ENCODE measurements around the gene CAMK2B. TPM values are rescaled to one million over a fixed set of nuclear protein-coding genes. Genes with fewer than 3 reads are reported as not detected.

CAMK2B gene
- total and polyA plus RNA-seq, 2 experiments from 2014 or later = not detected

DNA sequence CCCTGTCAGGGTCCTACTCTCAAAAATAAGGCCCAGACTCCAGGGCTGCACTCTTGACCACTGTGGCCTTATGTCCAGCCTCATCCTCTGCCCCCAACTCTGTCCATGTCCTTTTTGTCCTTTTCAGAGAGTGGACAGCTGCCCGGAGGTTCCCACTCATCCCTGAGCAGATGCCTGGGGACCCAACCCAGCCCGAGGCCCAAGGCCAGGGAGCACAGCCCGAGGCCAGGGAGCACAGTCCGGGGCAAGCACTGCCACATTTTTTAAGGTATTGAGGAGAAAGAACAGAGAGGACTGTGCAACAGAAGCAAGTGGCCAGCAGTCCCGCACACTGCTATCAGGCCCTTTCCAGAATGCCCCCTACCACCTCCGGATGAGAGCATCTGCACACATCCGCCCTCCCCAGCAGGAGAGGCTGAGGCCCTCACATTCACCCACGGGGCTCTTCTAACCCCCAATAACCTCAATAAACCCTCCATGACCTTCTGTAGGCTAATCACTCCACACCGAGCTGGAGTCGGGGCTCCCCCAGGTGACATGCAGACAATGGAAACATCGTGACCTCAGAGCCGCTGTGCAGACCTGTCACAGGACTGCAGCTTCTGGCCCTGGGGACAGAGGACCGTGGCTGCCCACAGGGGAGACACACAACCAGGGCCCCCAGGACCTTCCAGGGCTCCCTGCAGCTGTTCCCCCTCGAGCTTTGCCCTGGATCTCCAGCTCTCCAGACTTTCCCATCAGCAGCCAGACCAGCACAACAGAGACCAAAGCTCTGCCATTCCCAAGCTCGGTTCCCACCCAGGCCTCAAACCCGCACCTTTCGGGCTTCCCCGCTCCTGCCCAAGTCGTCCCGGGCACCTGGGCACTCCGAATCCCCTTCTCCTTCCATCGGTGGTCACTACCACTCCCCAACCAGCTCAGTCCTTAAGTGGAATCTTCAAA lies 51.4 kb downstream of the CAMK2B start:
- no peak overlapping the region for H3K4me2 ChIP-seq
- DNase-seq (ENCODE audit: low spot score) = no peak
- no peak overlapping the region; the same call in 2 of the 3 replicates for H3K4me3 Mint-ChIP-seq
- H3K4me1 Mint-ChIP-seq = peaks cover 7% of the 10 kb centered on the region; the same call in 2 of the 3 replicates
- peaks cover 5% of the 10 kb centered on the region for H3K4me1 ChIP-seq (ENCODE audit: insufficient read depth)
- no peak overlapping the region for H3K27ac ChIP-seq (ENCODE audit: low read depth)
- H3K36me3 ChIP-seq (ENCODE audit: insufficient read depth) = no peaks in the 10 kb centered on the region
- no peak for ATAC-seq
- H3K79me2 ChIP-seq (replicated peaks; ENCODE audit: insufficient read depth) = no peaks in the 10 kb centered on the region
- peaks cover 12% of the 10 kb centered on the region for H3K27me3 ChIP-seq (ENCODE audit: insufficient read depth)
- TF ChIP-seq, protein P1, sequence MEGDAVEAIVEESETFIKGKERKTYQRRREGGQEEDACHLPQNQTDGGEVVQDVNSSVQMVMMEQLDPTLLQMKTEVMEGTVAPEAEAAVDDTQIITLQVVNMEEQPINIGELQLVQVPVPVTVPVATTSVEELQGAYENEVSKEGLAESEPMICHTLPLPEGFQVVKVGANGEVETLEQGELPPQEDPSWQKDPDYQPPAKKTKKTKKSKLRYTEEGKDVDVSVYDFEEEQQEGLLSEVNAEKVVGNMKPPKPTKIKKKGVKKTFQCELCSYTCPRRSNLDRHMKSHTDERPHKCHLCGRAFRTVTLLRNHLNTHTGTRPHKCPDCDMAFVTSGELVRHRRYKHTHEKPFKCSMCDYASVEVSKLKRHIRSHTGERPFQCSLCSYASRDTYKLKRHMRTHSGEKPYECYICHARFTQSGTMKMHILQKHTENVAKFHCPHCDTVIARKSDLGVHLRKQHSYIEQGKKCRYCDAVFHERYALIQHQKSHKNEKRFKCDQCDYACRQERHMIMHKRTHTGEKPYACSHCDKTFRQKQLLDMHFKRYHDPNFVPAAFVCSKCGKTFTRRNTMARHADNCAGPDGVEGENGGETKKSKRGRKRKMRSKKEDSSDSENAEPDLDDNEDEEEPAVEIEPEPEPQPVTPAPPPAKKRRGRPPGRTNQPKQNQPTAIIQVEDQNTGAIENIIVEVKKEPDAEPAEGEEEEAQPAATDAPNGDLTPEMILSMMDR (conservative IDR thresholded peaks at IDR 0.05; ENCODE audit: low read depth in 2 of 2) = no peak
- no peak for TF ChIP-seq EZH2 (IDR thresholded peaks at IDR 0.05; ENCODE audit: low read depth, unreplicated experiment)
- TF ChIP-seq EZH2phosphoT487 (IDR thresholded peaks at IDR 0.05; ENCODE audit: unreplicated experiment) = no peak
- no peak for TF ChIP-seq NANOG (IDR thresholded peaks at IDR 0.05; ENCODE audit: borderline replicate concordance)
- no peak for TF ChIP-seq CREB1 (CRISPR knock-in tag; IDR thresholded peaks at IDR 0.05; ENCODE audit: low read depth)
- TF ChIP-seq ZNF331 (CRISPR knock-in tag; IDR thresholded peaks at IDR 0.05; ENCODE audit: low read depth) = no peak
- no peaks in the 10 kb centered on the region for H3K36me3 Mint-ChIP-seq (ENCODE audit: low read depth)
- H4K20me1 ChIP-seq (replicated peaks; ENCODE audit: insufficient read depth) = no peaks in the 10 kb centered on the region
- H3K27me3 Mint-ChIP-seq (ENCODE audit: insufficient read depth, low read depth, poor library complexity) = peaks cover 17% of the 10 kb centered on the region
- no peaks in the 10 kb centered on the region for H3K9me2 ChIP-seq (ENCODE audit: insufficient read depth)
- no peak overlapping the region for H3K27ac Mint-ChIP-seq
- H3K4me3 ChIP-seq = no peak overlapping the region
- no peaks in the 10 kb centered on the region for H3K9me3 Mint-ChIP-seq
- H3F3A ChIP-seq (replicated peaks; ENCODE audit: low read depth) = no peaks in the 10 kb centered on the region
- no peak overlapping the region for H2AFZ ChIP-seq

GRCh38 chr7:44272981-44273380 lies 52.4 kb downstream of the CAMK2B start:
- H3K27me3 Mint-ChIP-seq (ENCODE audit: insufficient read depth, low read depth, poor library complexity) = peaks cover 16% of the 10 kb centered on the region
- no peak for ATAC-seq
- peaks cover 5% of the 10 kb centered on the region for H3K4me1 ChIP-seq (ENCODE audit: insufficient read depth)
- no peak for TF ChIP-seq ZNF331 (CRISPR knock-in tag; IDR thresholded peaks at IDR 0.05; ENCODE audit: low read depth)
- no peak for TF ChIP-seq ZNF114 (CRISPR knock-in tag; IDR thresholded peaks at IDR 0.05)
- no peak for TF ChIP-seq NANOG (IDR thresholded peaks at IDR 0.05; ENCODE audit: borderline replicate concordance)
- TF ChIP-seq STAT1 (IDR thresholded peaks at IDR 0.05; ENCODE audit: unreplicated experiment) = no peak
- no peak for TF ChIP-seq ETS1 (IDR thresholded peaks at IDR 0.05)
- no peak for TF ChIP-seq EZH2 (IDR thresholded peaks at IDR 0.05; ENCODE audit: low read depth, unreplicated experiment)
- TF ChIP-seq, protein P2, sequence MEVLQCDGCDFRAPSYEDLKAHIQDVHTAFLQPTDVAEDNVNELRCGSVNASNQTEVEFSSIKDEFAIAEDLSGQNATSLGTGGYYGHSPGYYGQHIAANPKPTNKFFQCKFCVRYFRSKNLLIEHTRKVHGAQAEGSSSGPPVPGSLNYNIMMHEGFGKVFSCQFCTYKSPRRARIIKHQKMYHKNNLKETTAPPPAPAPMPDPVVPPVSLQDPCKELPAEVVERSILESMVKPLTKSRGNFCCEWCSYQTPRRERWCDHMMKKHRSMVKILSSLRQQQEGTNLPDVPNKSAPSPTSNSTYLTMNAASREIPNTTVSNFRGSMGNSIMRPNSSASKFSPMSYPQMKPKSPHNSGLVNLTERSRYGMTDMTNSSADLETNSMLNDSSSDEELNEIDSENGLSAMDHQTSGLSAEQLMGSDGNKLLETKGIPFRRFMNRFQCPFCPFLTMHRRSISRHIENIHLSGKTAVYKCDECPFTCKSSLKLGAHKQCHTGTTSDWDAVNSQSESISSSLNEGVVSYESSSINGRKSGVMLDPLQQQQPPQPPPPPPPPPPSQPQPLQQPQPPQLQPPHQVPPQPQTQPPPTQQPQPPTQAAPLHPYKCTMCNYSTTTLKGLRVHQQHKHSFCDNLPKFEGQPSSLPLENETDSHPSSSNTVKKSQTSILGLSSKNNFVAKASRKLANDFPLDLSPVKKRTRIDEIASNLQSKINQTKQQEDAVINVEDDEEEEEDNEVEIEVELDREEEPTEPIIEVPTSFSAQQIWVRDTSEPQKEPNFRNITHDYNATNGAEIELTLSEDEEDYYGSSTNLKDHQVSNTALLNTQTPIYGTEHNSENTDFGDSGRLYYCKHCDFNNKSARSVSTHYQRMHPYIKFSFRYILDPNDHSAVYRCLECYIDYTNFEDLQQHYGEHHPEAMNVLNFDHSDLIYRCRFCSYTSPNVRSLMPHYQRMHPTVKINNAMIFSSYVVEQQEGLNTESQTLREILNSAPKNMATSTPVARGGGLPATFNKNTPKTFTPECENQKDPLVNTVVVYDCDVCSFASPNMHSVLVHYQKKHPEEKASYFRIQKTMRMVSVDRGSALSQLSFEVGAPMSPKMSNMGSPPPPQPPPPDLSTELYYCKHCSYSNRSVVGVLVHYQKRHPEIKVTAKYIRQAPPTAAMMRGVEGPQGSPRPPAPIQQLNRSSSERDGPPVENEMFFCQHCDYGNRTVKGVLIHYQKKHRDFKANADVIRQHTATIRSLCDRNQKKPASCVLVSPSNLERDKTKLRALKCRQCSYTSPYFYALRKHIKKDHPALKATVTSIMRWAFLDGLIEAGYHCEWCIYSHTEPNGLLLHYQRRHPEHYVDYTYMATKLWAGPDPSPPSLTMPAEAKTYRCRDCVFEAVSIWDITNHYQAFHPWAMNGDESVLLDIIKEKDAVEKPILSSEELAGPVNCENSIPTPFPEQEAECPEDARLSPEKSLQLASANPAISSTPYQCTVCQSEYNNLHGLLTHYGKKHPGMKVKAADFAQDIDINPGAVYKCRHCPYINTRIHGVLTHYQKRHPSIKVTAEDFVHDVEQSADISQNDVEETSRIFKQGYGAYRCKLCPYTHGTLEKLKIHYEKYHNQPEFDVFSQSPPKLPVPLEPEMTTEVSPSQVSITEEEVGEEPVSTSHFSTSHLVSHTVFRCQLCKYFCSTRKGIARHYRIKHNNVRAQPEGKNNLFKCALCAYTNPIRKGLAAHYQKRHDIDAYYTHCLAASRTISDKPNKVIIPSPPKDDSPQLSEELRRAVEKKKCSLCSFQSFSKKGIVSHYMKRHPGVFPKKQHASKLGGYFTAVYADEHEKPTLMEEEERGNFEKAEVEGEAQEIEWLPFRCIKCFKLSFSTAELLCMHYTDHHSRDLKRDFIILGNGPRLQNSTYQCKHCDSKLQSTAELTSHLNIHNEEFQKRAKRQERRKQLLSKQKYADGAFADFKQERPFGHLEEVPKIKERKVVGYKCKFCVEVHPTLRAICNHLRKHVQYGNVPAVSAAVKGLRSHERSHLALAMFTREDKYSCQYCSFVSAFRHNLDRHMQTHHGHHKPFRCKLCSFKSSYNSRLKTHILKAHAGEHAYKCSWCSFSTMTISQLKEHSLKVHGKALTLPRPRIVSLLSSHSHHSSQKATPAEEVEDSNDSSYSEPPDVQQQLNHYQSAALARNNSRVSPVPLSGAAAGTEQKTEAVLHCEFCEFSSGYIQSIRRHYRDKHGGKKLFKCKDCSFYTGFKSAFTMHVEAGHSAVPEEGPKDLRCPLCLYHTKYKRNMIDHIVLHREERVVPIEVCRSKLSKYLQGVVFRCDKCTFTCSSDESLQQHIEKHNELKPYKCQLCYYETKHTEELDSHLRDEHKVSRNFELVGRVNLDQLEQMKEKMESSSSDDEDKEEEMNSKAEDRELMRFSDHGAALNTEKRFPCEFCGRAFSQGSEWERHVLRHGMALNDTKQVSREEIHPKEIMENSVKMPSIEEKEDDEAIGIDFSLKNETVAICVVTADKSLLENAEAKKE (CRISPR knock-in tag; IDR thresholded peaks at IDR 0.05) = no peak
- TF ChIP-seq JUNB (IDR thresholded peaks at IDR 0.05; ENCODE audit: unreplicated experiment) = no peak

More at GRCh38 chr7:44272981-44273380, 52.4 kb downstream of the CAMK2B start:
- Histone ChIP-seq H3K36me3 (ENCODE audit: insufficient read depth) (no peaks in the 10 kb centered on the region), H4K20me1 (replicated peaks; ENCODE audit: insufficient read depth) (no peaks in the 10 kb centered on the region), H3K27me3 (ENCODE audit: insufficient read depth) (peaks cover 12% of the 10 kb centered on the region), H3K9me2 (ENCODE audit: insufficient read depth) (no peaks in the 10 kb centered on the region), H3K4me3 (no peak overlapping the region), H2AFZ (no peak overlapping the region), H3K4me2 (no peak overlapping the region), H3F3A (replicated peaks; ENCODE audit: low read depth) (no peaks in the 10 kb centered on the region), H3K27ac (ENCODE audit: low read depth) (no peak overlapping the region), H3K79me2 (replicated peaks; ENCODE audit: insufficient read depth) (no peaks in the 10 kb centered on the region)
- DNase-seq (ENCODE audit: low spot score) = no peak
- H3K36me3 Mint-ChIP-seq (ENCODE audit: low read depth) = no peaks in the 10 kb centered on the region
- no peak overlapping the region for H3K4me3 Mint-ChIP-seq
- no peaks in the 10 kb centered on the region for H3K9me3 Mint-ChIP-seq
- H3K4me1 Mint-ChIP-seq = peaks cover 7% of the 10 kb centered on the region; the same call in 2 of the 3 replicates
- no peak overlapping the region for H3K27ac Mint-ChIP-seq

Measured in GM23338 (cell line).